ENCODE data around the gene KIZ.

KIZ gene

GRCh38 chr20:21125849-21126580 lies at the start of gene KIZ:
Gene KIZ (plus strand): TSS chr20:21126082. CDS start chr20:21126116, 34 bp downstream.
- no peak for DNase-seq (ENCODE audit: low read depth, low spot score)

- DNase-seq (ENCODE audit: low read depth, low spot score), result no peak
Measured at GRCh38 chr20:21077809-21078345, 48.0 kb upstream of the KIZ start.

- no peak for DNase-seq (ENCODE audit: low read depth, low spot score)
Measured at GRCh38 chr20:21082584-21082983, 43.3 kb upstream of the KIZ start.

GRCh38 chr20:21083825-21084325 lies 42.0 kb upstream of the KIZ start:
- no peak for DNase-seq (ENCODE audit: low read depth, low spot score)

- no peak for DNase-seq (ENCODE audit: low read depth, low spot score)
Measured at GRCh38 chr20:21087862-21088540, 37.9 kb upstream of the KIZ start.

GRCh38 chr20:21089391-21089790 lies 36.5 kb upstream of the KIZ start:
- no peak for DNase-seq (ENCODE audit: low read depth, low spot score)

GRCh38 chr20:21090111-21090618 lies 35.7 kb upstream of the KIZ start:
- DNase-seq (ENCODE audit: low read depth, low spot score), result no peak

GRCh38 chr20:21090721-21091120 lies 35.2 kb upstream of the KIZ start:
- DNase-seq (ENCODE audit: low read depth, low spot score), result no peak

GRCh38 chr20:21092806-21093205 lies 33.1 kb upstream of the KIZ start:
- no peak for DNase-seq (ENCODE audit: low read depth, low spot score)

GRCh38 chr20:21096321-21097043 lies 29.4 kb upstream of the KIZ start:
- DNase-seq (ENCODE audit: low read depth, low spot score), result no peak

- no peak for DNase-seq (ENCODE audit: low read depth, low spot score)
Measured at GRCh38 chr20:21099751-21100577, 25.9 kb upstream of the KIZ start.

- no peak for DNase-seq (ENCODE audit: low read depth, low spot score)
Measured at GRCh38 chr20:21100578-21101452, 25.1 kb upstream of the KIZ start.

GRCh38 chr20:21101453-21101931 lies 24.4 kb upstream of the KIZ start:
- no peak for DNase-seq (ENCODE audit: low read depth, low spot score)

GRCh38 chr20:21101932-21102575 lies 23.8 kb upstream of the KIZ start:
- DNase-seq (ENCODE audit: low read depth, low spot score), result no peak

- DNase-seq (ENCODE audit: low read depth, low spot score), result no peak
Measured at GRCh38 chr20:21102603-21103311, 23.1 kb upstream of the KIZ start.

GRCh38 chr20:21103582-21104465 lies 22.1 kb upstream of the KIZ start:
- DNase-seq (ENCODE audit: low read depth, low spot score), result no peak

GRCh38 chr20:21104466-21104761 lies 21.5 kb upstream of the KIZ start:
- DNase-seq (ENCODE audit: low read depth, low spot score), result no peak

- DNase-seq (ENCODE audit: low read depth, low spot score), result no peak
Measured at GRCh38 chr20:21104921-21105320, 21.0 kb upstream of the KIZ start.

All from iPS DF 19.7 (cell line).